NCI-H1105 (cell line): ENCODE results near the gene ARMC9.
"Not testable (repeated sequence)": the region's sequence is repeated elsewhere in the genome, so short reads cannot be mapped to it uniquely, and the experiment has no call there.

Experiments
- DNase-seq: peaks from one replicate; lab custom pipeline; 2025; lab: John Stamatoyannopoulos, UW

Gene ARMC9

GRCh38 chr2:231342061-231342711 is 143.8 kb downstream of the ARMC9 start:
- no peak for DNase-seq

- DNase-seq: no peak
These were observed 144.7 kb downstream of the ARMC9 start for GRCh38 chr2:231343006-231343710.

- no peak for DNase-seq
These were observed 145.6 kb downstream of the ARMC9 start for GRCh38 chr2:231343988-231344387.

- no peak for DNase-seq
These were observed 146.4 kb downstream of the ARMC9 start for GRCh38 chr2:231344851-231345250.

- no peak for DNase-seq
These were observed 148.7 kb downstream of the ARMC9 start for GRCh38 chr2:231347081-231347480.

- no peak for DNase-seq
These were observed 149.2 kb downstream of the ARMC9 start for GRCh38 chr2:231347638-231348037.

GRCh38 chr2:231348173-231348572 is 149.7 kb downstream of the ARMC9 start:
- DNase-seq: no peak

- no peak for DNase-seq
These were observed 150.4 kb downstream of the ARMC9 start for GRCh38 chr2:231348704-231349373.

GRCh38 chr2:231349374-231349735 is 150.9 kb downstream of the ARMC9 start:
- DNase-seq: not testable (repeated sequence)

- no peak for DNase-seq
These were observed 153.2 kb downstream of the ARMC9 start for GRCh38 chr2:231351648-231352047.

GRCh38 chr2:231353469-231353868 is 155.0 kb downstream of the ARMC9 start:
- DNase-seq: no peak

- DNase-seq: no peak
These were observed 157.4 kb downstream of the ARMC9 start for GRCh38 chr2:231355508-231356465.

- DNase-seq: no peak
These were observed 158.0 kb downstream of the ARMC9 start for GRCh38 chr2:231356466-231356844.

- DNase-seq: no peak
These were observed 158.6 kb downstream of the ARMC9 start for GRCh38 chr2:231357048-231357447.

GRCh38 chr2:231357931-231358330 is 159.5 kb downstream of the ARMC9 start:
- no peak for DNase-seq

- no peak for DNase-seq
These were observed 161.0 kb downstream of the ARMC9 start for GRCh38 chr2:231359441-231359840.

GRCh38 chr2:231359948-231360347 is 161.5 kb downstream of the ARMC9 start:
- no peak for DNase-seq

GRCh38 chr2:231360401-231360800 is 162.0 kb downstream of the ARMC9 start:
- no peak for DNase-seq

GRCh38 chr2:231360881-231361371 is 162.5 kb downstream of the ARMC9 start:
- no peak for DNase-seq

GRCh38 chr2:231361701-231362554 is 163.5 kb downstream of the ARMC9 start:
- DNase-seq: no peak
